A549 (cell line): ENCODE data around the gene RPGRIP1. TPM values are rescaled to one million over a fixed set of nuclear protein-coding genes. Genes with fewer than 3 reads are reported as not detected.

Source experiments
- ATAC-seq, 2 experiments: fragments of 200-7000 bp in 1 of 2; fragments of >200 bp in 1 of 2; cut with Nextera tagmentation in 1 of 2; cut with Tn5 transposase in 1 of 2; 3 replicates each; pipeline versions ENCODE4 v1.8.0 to v1.9.1; 2018 to 2020; ENCODE audit warnings: mild to moderate bottlenecking in 1 of 2, moderate library complexity in 1 of 2
- CTCF ChIA-PET: fragments of 300-600 bp; sonication (Branson Sonifier 250); formaldehyde crosslinking; extraction: SDS; loops from one replicate; lab custom pipeline; 2021; ENCODE audit warnings: antibody characterized with exemption, inconsistent platforms; lab: Yijun Ruan, JAX
- POLR2A ChIA-PET: fragments of 350-600 bp; formaldehyde crosslinking; extraction: SDS; loops from one replicate; lab custom pipeline; 2021; ENCODE audit warnings: antibody characterized with exemption, inconsistent platforms; lab: Yijun Ruan, JAX
- DNase-seq, 2 experiments: peaks; one replicate each; pipeline versions ENCODE4 v3.0.0 to v3.0.0-alpha.2; 2011 to 2016; ENCODE audit warnings: low read depth in 1 of 2, low spot score in 1 of 2
- FAIRE-seq: peaks from 2 replicates; lab custom pipeline; 2011; peaks lifted over from hg19 to GRCh38; lab: Jason Lieb, UNC
- H3K27ac ChIP-seq, 2 experiments: fragments of >200 bp; sonication (Bioruptor Twin); formaldehyde crosslinking; 3 replicates each; pipeline ENCODE4 v1.5.1; 2016 to 2017
- H3K4me1 ChIP-seq: fragments of >200 bp; sonication (Bioruptor Twin); formaldehyde crosslinking; 3 replicates; pipeline ENCODE4 v1.6.1; 2016
- H3K4me2 ChIP-seq: fragments of >200 bp; sonication (Bioruptor Twin); formaldehyde crosslinking; 3 replicates; pipeline ENCODE4 v1.6.1; 2016
- H3K4me3 ChIP-seq: fragments of >200 bp; sonication (Bioruptor Twin); formaldehyde crosslinking; 3 replicates; pipeline ENCODE4 v1.5.1; 2016
- H3K9me3 ChIP-seq: fragments of >200 bp; sonication (Bioruptor Twin); formaldehyde crosslinking; 3 replicates; pipeline ENCODE4 v1.6.1; 2016
- BHLHE40 ChIP-seq: IDR thresholded peaks from 2 replicates; pipeline ENCODE4 v1.6.1; 2012; ENCODE audit warnings: low read depth, low read length, inconsistent platforms
- CBX2 ChIP-seq: fragments of 200-600 bp; sonication (generic); IDR thresholded peaks from 2 replicates; pipeline ENCODE4 v1.6.1; 2016; ENCODE audit warnings: low read depth, mild to moderate bottlenecking, borderline replicate concordance
- CEBPB ChIP-seq, 2 experiments: fragments of >200 bp in 1 of 2; sonication (Bioruptor Twin) in 1 of 2; formaldehyde crosslinking in 1 of 2; IDR thresholded peaks; 2 replicates each; pipeline ENCODE4 v1.6.1; 2012 to 2016
- EHMT2 ChIP-seq: fragments of 200-600 bp; sonication (generic); IDR thresholded peaks from 2 replicates; pipeline ENCODE4 v1.6.1; 2016; ENCODE audit warnings: antibody characterized with exemption, low read depth, mild to moderate bottlenecking, moderate library complexity
- EP300 ChIP-seq, 2 experiments: fragments of >200 bp; sonication (Bioruptor Twin); formaldehyde crosslinking; IDR thresholded peaks; 2 replicates in 1 of 2; 3 replicates in 1 of 2; pipeline ENCODE4 v1.6.1; 2016 to 2017
- FOSB ChIP-seq: fragments of 250-450 bp; sonication (Bioruptor Pico); IDR thresholded peaks from 2 replicates; pipeline ENCODE4 v1.5.0; 2020; ENCODE audit warnings: mild to moderate bottlenecking, moderate library complexity
- GATA3 ChIP-seq: IDR thresholded peaks from 2 replicates; pipeline ENCODE4 v1.6.1; 2012; ENCODE audit warnings: borderline replicate concordance
- HDAC2 ChIP-seq: fragments of 200-600 bp; sonication (generic); IDR thresholded peaks from 2 replicates; pipeline ENCODE4 v1.6.1; 2016
- KDM1A ChIP-seq: fragments of 200-600 bp; sonication (generic); IDR thresholded peaks from 2 replicates; pipeline ENCODE4 v1.6.1; 2016; ENCODE audit warnings: low read depth, mild to moderate bottlenecking
- MAFK ChIP-seq: fragments of 450-650 bp; IDR thresholded peaks from 2 replicates; pipeline ENCODE4 v1.6.1; 2014; ENCODE audit not compliant: partially characterized antibody
- NFE2L2 ChIP-seq: fragments of 150-350 bp; conservative IDR thresholded peaks from 2 replicates; pipeline ENCODE4 v1.6.1; 2014; ENCODE audit warnings: low read length
- NR3C1 ChIP-seq: fragments of >200 bp; sonication (Bioruptor Twin); formaldehyde crosslinking; IDR thresholded peaks from 3 replicates; pipeline ENCODE4 v1.6.1; 2017
- POLR2A ChIP-seq: IDR thresholded peaks from 2 replicates; pipeline ENCODE4 v1.6.1; 2012; ENCODE audit warnings: mild to moderate bottlenecking, low read length
- RAD21 ChIP-seq, 2 experiments: fragments of >200 bp in 1 of 2; sonication (Bioruptor Twin) in 1 of 2; formaldehyde crosslinking in 1 of 2; IDR thresholded peaks in 1 of 2; conservative IDR thresholded peaks in 1 of 2; 2 replicates in 1 of 2; 3 replicates in 1 of 2; pipeline ENCODE4 v1.6.1; 2012 to 2018; ENCODE audit warnings: inconsistent platforms in 1 of 2
- RARB ChIP-seq: fragments of 250-450 bp; sonication (Bioruptor Pico); IDR thresholded peaks from 2 replicates; pipeline ENCODE4 v1.8.0; 2021; ENCODE audit warnings: mild to moderate bottlenecking, moderate library complexity
- RCOR1 ChIP-seq: fragments of 150-350 bp; IDR thresholded peaks from 2 replicates; pipeline ENCODE4 v1.6.1; 2014; ENCODE audit warnings: antibody characterized with exemption, low read length, low read depth
- RNF2 ChIP-seq: fragments of 200-600 bp; sonication (generic); IDR thresholded peaks from 2 replicates; pipeline ENCODE4 v1.6.1; 2016; ENCODE audit warnings: low read depth, mild to moderate bottlenecking, antibody characterized with exemption, moderate library complexity, borderline replicate concordance
- SMC3 ChIP-seq: fragments of >200 bp; sonication (Bioruptor Twin); formaldehyde crosslinking; IDR thresholded peaks from 3 replicates; pipeline ENCODE4 v1.6.1; 2018; ENCODE audit warnings: inconsistent platforms
- SREBF2 ChIP-seq: fragments of 450-650 bp; IDR thresholded peaks from 2 replicates; pipeline ENCODE4 v1.6.1; 2014; ENCODE audit warnings: mild to moderate bottlenecking, moderate library complexity
- TFCP2L1 ChIP-seq: fragments of 250-450 bp; sonication (Bioruptor Pico); IDR thresholded peaks from 2 replicates; pipeline ENCODE4 v1.5.0; 2021; ENCODE audit warnings: mild to moderate bottlenecking
- ZC3H11A ChIP-seq: fragments of 450-650 bp; IDR thresholded peaks from 2 replicates; pipeline ENCODE4 v1.6.1; 2014; ENCODE audit warnings: antibody characterized with exemption, mild to moderate bottlenecking
- WGBS: methylation state at CpG from one replicate; pipeline ENCODE4 v1.1.6; 2017; ENCODE audit errors: missing lambda C conversion rate; 5-methylcytosine and 5-hydroxymethylcytosine counted together
- polyA plus RNA-seq, 4 experiments: library from polyadenylated mRNA; depleted of rRNA in 3 of 4; stranded (reverse); fragments of >200 nt; fragmentation: RNase III in 1 of 4; extraction: RNeasy Plus Mini Kit Qiagen cat#74134 plus additional on column Dnase treatment in 1 of 4; gene quantifications; 2 replicates in 3 of 4; 3 replicates in 1 of 4; pipeline ENCODE4 v1.2.3, GENCODE V29; 2011 to 2017
- TF ChIP-seq, protein P1 (sequence below): IDR thresholded peaks from 2 replicates; pipeline ENCODE4 v1.6.1; 2012
- TF ChIP-seq, protein P2 (sequence below): IDR thresholded peaks from 2 replicates; pipeline ENCODE4 v1.6.1; 2012; ENCODE audit warnings: low read depth, borderline replicate concordance
- TF ChIP-seq, protein P3 (sequence below): fragments of >200 bp; sonication (Bioruptor Twin); formaldehyde crosslinking; IDR thresholded peaks from 3 replicates; pipeline ENCODE4 v1.6.1; 2016
- TF ChIP-seq, protein P4 (sequence below): fragments of 250-450 bp; sonication (Bioruptor Pico); IDR thresholded peaks from 2 replicates; pipeline ENCODE4 v1.5.0; 2020; ENCODE audit warnings: low read depth, mild to moderate bottlenecking, moderate library complexity
- TF ChIP-seq, protein P5 (sequence below): IDR thresholded peaks from 2 replicates; pipeline ENCODE4 v1.6.1; 2012
- TF ChIP-seq, protein P6 (sequence below): fragments of 200-600 bp; sonication (generic); IDR thresholded peaks from 2 replicates; pipeline ENCODE4 v1.6.1; 2016; ENCODE audit warnings: antibody characterized with exemption, mild to moderate bottlenecking, moderate library complexity

Gene RPGRIP1
- polyA plus RNA-seq, 2 of the 4 experiments (the other 2 are of a cell fraction), result 0.26 to 1.5 TPM

DNA sequence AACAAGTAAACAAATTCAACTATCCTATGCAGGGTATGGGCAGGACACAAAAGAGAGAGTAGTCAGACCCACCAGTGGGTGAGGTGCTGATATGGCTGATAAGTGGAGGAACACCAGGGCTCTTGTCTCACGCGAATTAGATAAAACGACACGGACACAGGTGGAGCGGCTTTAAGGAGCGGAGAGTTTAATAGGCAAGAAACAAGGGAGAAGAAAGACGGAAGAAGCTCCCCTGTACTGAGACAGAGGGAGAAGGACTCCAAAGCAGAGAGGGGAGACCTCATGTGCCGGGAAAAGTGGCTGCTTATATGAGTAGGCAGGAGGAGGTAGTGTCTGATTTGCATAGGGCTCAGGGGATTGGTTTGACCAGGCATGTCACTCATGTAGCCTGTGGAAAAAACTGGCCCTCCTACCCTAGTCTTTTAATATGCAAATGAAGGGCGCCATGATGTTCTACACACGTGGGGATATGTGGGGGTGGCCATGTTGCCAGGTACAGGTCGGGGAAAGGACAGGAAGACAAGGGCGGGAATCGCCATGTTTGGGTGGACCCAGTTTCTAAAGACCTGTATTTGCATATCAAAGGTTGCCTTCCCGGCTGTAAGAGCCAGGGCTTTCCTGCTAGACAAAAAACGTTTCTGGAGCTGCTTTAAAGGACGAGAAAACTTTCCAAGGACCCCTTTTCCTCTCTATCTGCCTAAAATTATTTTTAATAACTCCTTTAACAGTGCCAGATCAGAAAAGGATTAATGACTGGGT lies 28.8 kb downstream of the RPGRIP1 start (continued):
- TF ChIP-seq RARB (CRISPR knock-in tag) (0 out of 2 replicates have a peak, but pooled peaks have one; percentile 41), FOSB (CRISPR knock-in tag) (no peak), POLR2A (peak; percentile 41), NFE2L2 (no peak), EHMT2 (no peak), CBX2 (no peak), RAD21 (conservative IDR thresholded peaks at IDR 0.05 in 1 of 2, IDR thresholded peaks at IDR 0.05 in 1 of 2) (no peak), KDM1A (no peak), ZC3H11A (no peak), EP300 (IDR thresholded peaks at IDR 0.05) (no peak)
- TF ChIP-seq, protein P1, sequence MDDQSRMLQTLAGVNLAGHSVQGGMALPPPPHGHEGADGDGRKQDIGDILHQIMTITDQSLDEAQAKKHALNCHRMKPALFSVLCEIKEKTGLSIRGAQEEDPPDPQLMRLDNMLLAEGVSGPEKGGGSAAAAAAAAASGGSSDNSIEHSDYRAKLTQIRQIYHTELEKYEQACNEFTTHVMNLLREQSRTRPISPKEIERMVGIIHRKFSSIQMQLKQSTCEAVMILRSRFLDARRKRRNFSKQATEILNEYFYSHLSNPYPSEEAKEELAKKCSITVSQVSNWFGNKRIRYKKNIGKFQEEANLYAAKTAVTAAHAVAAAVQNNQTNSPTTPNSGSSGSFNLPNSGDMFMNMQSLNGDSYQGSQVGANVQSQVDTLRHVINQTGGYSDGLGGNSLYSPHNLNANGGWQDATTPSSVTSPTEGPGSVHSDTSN, result peak; percentile 76

DNA sequence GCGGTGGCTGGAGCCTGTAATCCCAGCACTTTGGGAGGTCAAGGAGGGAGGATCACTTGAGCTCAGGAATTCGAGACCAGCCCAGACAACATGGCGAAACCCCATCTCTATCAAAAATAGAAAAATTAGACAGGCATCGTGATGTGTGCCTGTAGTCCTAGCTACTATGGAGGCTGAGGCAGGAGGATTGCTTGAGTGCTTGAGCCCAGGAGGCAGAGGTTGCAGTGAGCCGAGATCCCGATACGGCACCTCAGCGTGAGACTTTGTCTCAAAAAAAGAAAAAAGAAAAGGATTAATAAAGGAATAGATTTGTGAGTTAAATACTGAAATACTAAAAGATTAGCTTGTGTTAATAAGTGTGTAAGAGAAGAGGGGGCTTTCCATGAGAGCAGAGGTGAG lies 29.4 kb downstream of the RPGRIP1 start:
- WGBS, result 72% methylated on average over 8 of the region's 8 CpGs
- ATAC-seq, result peak in 1 of 2 experiments; percentile 8; a peak in 2 of 6 replicates
- Histone ChIP-seq H3K9me3 (no peaks in the 10 kb centered on the region), H3K4me2 (peak overlapping the region; percentile 78), H3K4me3 (peak overlapping the region; percentile 35; the same call in 2 of the 3 replicates), H3K27ac (peak overlapping the region; percentile 77 to 89)
- POLR2A ChIA-PET, result interaction anchor here (1.2 to 1.4 kb wide), 3 partner anchors 10 to 75 kb away, joined by 5 to 8 read pairs (median 7); partner anchors contain the start of gene SUPT16H
- TF ChIP-seq NR3C1 (no peak), RARB (CRISPR knock-in tag) (0 out of 2 replicates have a peak, but pooled peaks have one; percentile 7)
- TF ChIP-seq, all 56 proteins: peak for 1
- peaks cover 18% of the 10 kb centered on the region for H3K4me1 ChIP-seq
- FAIRE-seq, result no peak
- CTCF ChIA-PET, result no interaction called here
- no peak for DNase-seq

DNA sequence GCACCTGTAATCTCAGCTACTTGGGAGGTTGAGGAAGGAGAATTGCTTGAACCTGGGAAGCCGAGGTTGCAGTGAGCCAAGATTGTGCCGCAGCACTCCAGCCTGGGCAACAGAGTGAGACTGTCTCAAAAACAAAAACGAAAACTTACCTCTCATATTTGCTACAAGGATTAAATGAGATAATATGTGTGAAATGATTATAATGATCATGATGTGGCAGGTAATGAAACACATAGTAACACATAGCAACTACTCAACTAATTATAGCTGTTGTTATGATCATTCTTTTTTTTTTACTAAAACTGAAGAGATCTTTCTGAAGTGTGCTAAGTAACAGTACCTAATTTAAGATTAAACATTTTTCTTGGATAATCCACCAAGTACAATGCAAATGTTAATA lies 30.1 kb downstream of the RPGRIP1 start:
- Histone ChIP-seq H3K4me3 (no peak overlapping the region), H3K4me2 (no peak overlapping the region), H3K4me1 (peaks cover 18% of the 10 kb centered on the region), H3K27ac (no peak overlapping the region), H3K9me3 (no peaks in the 10 kb centered on the region)
- no peak for ATAC-seq
- CTCF ChIA-PET, result no interaction called here
- no peak for FAIRE-seq
- WGBS, result 94% methylated on average over 3 of the region's 3 CpGs
- DNase-seq, result no peak
- POLR2A ChIA-PET, result no interaction called here
- TF ChIP-seq RAD21 (conservative IDR thresholded peaks at IDR 0.05 in 1 of 2, IDR thresholded peaks at IDR 0.05 in 1 of 2), result no peak
- TF ChIP-seq, protein P2, sequence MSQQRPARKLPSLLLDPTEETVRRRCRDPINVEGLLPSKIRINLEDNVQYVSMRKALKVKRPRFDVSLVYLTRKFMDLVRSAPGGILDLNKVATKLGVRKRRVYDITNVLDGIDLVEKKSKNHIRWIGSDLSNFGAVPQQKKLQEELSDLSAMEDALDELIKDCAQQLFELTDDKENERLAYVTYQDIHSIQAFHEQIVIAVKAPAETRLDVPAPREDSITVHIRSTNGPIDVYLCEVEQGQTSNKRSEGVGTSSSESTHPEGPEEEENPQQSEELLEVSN, result no peak
- TF ChIP-seq GATA3, result no peak
- TF ChIP-seq CEBPB (IDR thresholded peaks at IDR 0.05), result no peak
- no peak for TF ChIP-seq SREBF2
- no peak for TF ChIP-seq SMC3
- no peak for TF ChIP-seq TFCP2L1
- no peak for TF ChIP-seq RCOR1
- TF ChIP-seq MAFK, result no peak
- TF ChIP-seq, protein P3, sequence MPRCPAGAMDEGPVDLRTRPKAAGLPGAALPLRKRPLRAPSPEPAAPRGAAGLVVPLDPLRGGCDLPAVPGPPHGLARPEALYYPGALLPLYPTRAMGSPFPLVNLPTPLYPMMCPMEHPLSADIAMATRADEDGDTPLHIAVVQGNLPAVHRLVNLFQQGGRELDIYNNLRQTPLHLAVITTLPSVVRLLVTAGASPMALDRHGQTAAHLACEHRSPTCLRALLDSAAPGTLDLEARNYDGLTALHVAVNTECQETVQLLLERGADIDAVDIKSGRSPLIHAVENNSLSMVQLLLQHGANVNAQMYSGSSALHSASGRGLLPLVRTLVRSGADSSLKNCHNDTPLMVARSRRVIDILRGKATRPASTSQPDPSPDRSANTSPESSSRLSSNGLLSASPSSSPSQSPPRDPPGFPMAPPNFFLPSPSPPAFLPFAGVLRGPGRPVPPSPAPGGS, result no peak
- no peak for TF ChIP-seq RNF2
- TF ChIP-seq, protein P1, result no peak
- no peak for TF ChIP-seq POLR2A
- TF ChIP-seq, protein P4, sequence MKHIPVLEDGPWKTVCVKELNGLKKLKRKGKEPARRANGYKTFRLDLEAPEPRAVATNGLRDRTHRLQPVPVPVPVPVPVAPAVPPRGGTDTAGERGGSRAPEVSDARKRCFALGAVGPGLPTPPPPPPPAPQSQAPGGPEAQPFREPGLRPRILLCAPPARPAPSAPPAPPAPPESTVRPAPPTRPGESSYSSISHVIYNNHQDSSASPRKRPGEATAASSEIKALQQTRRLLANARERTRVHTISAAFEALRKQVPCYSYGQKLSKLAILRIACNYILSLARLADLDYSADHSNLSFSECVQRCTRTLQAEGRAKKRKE, result no peak
- TF ChIP-seq, protein P5, sequence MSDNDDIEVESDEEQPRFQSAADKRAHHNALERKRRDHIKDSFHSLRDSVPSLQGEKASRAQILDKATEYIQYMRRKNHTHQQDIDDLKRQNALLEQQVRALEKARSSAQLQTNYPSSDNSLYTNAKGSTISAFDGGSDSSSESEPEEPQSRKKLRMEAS, result no peak
- TF ChIP-seq, protein P6, sequence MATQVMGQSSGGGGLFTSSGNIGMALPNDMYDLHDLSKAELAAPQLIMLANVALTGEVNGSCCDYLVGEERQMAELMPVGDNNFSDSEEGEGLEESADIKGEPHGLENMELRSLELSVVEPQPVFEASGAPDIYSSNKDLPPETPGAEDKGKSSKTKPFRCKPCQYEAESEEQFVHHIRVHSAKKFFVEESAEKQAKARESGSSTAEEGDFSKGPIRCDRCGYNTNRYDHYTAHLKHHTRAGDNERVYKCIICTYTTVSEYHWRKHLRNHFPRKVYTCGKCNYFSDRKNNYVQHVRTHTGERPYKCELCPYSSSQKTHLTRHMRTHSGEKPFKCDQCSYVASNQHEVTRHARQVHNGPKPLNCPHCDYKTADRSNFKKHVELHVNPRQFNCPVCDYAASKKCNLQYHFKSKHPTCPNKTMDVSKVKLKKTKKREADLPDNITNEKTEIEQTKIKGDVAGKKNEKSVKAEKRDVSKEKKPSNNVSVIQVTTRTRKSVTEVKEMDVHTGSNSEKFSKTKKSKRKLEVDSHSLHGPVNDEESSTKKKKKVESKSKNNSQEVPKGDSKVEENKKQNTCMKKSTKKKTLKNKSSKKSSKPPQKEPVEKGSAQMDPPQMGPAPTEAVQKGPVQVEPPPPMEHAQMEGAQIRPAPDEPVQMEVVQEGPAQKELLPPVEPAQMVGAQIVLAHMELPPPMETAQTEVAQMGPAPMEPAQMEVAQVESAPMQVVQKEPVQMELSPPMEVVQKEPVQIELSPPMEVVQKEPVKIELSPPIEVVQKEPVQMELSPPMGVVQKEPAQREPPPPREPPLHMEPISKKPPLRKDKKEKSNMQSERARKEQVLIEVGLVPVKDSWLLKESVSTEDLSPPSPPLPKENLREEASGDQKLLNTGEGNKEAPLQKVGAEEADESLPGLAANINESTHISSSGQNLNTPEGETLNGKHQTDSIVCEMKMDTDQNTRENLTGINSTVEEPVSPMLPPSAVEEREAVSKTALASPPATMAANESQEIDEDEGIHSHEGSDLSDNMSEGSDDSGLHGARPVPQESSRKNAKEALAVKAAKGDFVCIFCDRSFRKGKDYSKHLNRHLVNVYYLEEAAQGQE, result no peak
- no peak for TF ChIP-seq BHLHE40
- TF ChIP-seq HDAC2, result no peak
